ENCODE measurements around the gene SPP2.

DNA sequence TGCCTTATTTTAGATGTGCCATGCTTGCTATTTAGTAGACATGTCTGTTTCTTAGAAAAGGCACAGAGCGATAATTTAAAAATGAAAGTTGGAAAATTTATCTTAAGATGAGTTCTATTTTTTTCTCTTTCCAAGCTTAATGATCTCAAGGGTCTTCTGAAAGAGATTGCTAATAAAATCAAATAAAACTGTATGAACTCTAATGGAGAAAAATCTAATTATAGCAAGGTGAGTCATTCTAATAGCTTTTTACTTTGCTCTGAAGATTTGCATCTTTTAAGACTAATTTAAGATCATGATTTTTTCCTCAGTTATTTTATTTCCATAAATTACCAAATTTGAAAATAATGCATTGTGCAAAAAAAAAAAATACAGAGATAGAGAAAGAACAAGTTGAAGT is 36.1 kb upstream of the SPP2 start:
- TF ChIP-seq, protein P1, sequence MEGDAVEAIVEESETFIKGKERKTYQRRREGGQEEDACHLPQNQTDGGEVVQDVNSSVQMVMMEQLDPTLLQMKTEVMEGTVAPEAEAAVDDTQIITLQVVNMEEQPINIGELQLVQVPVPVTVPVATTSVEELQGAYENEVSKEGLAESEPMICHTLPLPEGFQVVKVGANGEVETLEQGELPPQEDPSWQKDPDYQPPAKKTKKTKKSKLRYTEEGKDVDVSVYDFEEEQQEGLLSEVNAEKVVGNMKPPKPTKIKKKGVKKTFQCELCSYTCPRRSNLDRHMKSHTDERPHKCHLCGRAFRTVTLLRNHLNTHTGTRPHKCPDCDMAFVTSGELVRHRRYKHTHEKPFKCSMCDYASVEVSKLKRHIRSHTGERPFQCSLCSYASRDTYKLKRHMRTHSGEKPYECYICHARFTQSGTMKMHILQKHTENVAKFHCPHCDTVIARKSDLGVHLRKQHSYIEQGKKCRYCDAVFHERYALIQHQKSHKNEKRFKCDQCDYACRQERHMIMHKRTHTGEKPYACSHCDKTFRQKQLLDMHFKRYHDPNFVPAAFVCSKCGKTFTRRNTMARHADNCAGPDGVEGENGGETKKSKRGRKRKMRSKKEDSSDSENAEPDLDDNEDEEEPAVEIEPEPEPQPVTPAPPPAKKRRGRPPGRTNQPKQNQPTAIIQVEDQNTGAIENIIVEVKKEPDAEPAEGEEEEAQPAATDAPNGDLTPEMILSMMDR (IDR thresholded peaks at IDR 0.05 in 2 of 3, conservative IDR thresholded peaks at IDR 0.05 in 1 of 3; ENCODE audit: insufficient read depth in 2 of 3, low read depth in 1 of 3, low read length in 3 of 3): no peak
- TF ChIP-seq ELF4 (CRISPR knock-in tag; IDR thresholded peaks at IDR 0.05) (no peak), FOXM1 (IDR thresholded peaks at IDR 0.05; ENCODE audit: low read depth) (no peak), FOXM1 (CRISPR knock-in tag; IDR thresholded peaks at IDR 0.05; ENCODE audit: low read depth) (no peak), ZZZ3 (IDR thresholded peaks at IDR 0.05) (no peak), POLR2A (conservative IDR thresholded peaks at IDR 0.05) (no peak), YY1 (IDR thresholded peaks at IDR 0.05; ENCODE audit: borderline replicate concordance in 1 of 3, control insufficient read depth in 1 of 3, extremely low read depth in 1 of 3, insufficient read depth in 3 of 3, insufficient read length in 1 of 3, insufficient replicate concordance in 2 of 3, low read depth in 1 of 3, low read length in 2 of 3) (no peak), EP300 (IDR thresholded peaks at IDR 0.05; ENCODE audit: low read length) (no peak)
- TF ChIP-seq, protein P2, sequence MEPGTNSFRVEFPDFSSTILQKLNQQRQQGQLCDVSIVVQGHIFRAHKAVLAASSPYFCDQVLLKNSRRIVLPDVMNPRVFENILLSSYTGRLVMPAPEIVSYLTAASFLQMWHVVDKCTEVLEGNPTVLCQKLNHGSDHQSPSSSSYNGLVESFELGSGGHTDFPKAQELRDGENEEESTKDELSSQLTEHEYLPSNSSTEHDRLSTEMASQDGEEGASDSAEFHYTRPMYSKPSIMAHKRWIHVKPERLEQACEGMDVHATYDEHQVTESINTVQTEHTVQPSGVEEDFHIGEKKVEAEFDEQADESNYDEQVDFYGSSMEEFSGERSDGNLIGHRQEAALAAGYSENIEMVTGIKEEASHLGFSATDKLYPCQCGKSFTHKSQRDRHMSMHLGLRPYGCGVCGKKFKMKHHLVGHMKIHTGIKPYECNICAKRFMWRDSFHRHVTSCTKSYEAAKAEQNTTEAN (CRISPR knock-in tag; IDR thresholded peaks at IDR 0.05): no peak
- TF ChIP-seq, protein P3, sequence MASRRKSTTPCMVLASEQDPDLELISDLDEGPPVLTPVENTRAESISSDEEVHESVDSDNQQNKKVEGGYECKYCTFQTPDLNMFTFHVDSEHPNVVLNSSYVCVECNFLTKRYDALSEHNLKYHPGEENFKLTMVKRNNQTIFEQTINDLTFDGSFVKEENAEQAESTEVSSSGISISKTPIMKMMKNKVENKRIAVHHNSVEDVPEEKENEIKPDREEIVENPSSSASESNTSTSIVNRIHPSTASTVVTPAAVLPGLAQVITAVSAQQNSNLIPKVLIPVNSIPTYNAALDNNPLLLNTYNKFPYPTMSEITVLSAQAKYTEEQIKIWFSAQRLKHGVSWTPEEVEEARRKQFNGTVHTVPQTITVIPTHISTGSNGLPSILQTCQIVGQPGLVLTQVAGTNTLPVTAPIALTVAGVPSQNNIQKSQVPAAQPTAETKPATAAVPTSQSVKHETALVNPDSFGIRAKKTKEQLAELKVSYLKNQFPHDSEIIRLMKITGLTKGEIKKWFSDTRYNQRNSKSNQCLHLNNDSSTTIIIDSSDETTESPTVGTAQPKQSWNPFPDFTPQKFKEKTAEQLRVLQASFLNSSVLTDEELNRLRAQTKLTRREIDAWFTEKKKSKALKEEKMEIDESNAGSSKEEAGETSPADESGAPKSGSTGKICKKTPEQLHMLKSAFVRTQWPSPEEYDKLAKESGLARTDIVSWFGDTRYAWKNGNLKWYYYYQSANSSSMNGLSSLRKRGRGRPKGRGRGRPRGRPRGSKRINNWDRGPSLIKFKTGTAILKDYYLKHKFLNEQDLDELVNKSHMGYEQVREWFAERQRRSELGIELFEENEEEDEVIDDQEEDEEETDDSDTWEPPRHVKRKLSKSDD (conservative IDR thresholded peaks at IDR 0.05; ENCODE audit: low read length): no peak
- TF ChIP-seq, protein P4, sequence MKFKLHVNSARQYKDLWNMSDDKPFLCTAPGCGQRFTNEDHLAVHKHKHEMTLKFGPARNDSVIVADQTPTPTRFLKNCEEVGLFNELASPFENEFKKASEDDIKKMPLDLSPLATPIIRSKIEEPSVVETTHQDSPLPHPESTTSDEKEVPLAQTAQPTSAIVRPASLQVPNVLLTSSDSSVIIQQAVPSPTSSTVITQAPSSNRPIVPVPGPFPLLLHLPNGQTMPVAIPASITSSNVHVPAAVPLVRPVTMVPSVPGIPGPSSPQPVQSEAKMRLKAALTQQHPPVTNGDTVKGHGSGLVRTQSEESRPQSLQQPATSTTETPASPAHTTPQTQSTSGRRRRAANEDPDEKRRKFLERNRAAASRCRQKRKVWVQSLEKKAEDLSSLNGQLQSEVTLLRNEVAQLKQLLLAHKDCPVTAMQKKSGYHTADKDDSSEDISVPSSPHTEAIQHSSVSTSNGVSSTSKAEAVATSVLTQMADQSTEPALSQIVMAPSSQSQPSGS (CRISPR knock-in tag; IDR thresholded peaks at IDR 0.05): no peak

All from K562 (cell line).